ENCODE results near the gene TBC1D16. TPM values are rescaled to one million over a fixed set of nuclear protein-coding genes. Genes with fewer than 3 reads are reported as not detected.

The TBC1D16 gene
- total and polyA plus RNA-seq, 10 of the 15 experiments (the other 5 are each of a cell fraction or from before 2014, with no cell fraction given), result 0.01 to 0.13 (median 0.06) TPM; not detected in 3

DNA sequence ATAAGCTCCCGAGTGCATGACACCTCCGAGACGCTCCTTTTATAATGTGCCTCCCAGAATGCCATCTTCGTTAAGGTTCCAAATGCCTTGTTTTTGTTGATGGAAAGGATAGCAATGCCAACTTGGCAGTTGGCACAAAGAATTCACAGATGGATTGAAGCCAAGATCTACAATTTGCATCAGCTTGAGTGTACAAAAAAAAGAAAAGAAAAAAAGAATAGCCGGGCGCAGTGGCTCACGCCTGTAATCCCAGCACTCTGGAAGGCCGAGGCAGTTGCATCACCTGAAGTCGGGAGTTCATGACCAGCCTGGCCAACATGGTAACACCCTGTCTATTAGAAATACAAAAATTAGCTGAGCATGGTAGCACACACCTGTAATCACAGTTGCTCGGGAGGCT, 7.6 kb downstream of the TBC1D16 start:
- ChIA-PET POLR2A (no interaction called here), SMC1A (ENCODE audit: uncharacterized antibody, unreplicated experiment) (no interaction called here), CTCF (interaction anchor here (0.6 to 2.2 kb wide), 3 partner anchors 20 to 239 kb away, joined by 4 to 9 read pairs (median 4); no protein-coding TSS in a partner anchor), RAD21 (ENCODE audit: unreplicated experiment) (no interaction called here)
- Histone ChIP-seq H3K4me3 (no peak overlapping the region), H3K27ac (ENCODE audit: control insufficient read depth, insufficient read depth) (no peak overlapping the region), H3K79me2 (ENCODE audit: control insufficient read depth, insufficient read depth, low read length) (no peaks in the 10 kb centered on the region), H3K9ac (ENCODE audit: control insufficient read depth, insufficient read depth, low read length) (no peak overlapping the region), H3K4me1 (ENCODE audit: control insufficient read depth, insufficient read depth, low read length) (no peaks in the 10 kb centered on the region), H3K4me2 (ENCODE audit: control insufficient read depth, insufficient read depth) (no peak overlapping the region), H3K9me3 (replicated peaks; ENCODE audit: control insufficient read depth, insufficient read depth, low read length) (no peaks in the 10 kb centered on the region), H2AFZ (ENCODE audit: control insufficient read depth, low read depth, low read length) (no peak overlapping the region), H3K27me3 (replicated peaks in 1 of 2; ENCODE audit: control insufficient read depth in 2 of 2, insufficient read depth in 2 of 2, low read length in 1 of 2) (no peaks in the 10 kb centered on the region; a peak in 2 of 4 replicates), H3K36me3 (ENCODE audit: control insufficient read depth in 2 of 2, insufficient read depth in 2 of 2, low read length in 1 of 2) (no peaks in the 10 kb centered on the region), H4K20me1 (ENCODE audit: control insufficient read depth, insufficient read depth) (no peaks in the 10 kb centered on the region; the same call in 1 of the 2 replicates)
- intact Hi-C loops (cut with micrococcal nuclease; ENCODE audit: unreplicated experiment) (no loop called here), in situ Hi-C loops (cut with MboI) (no loop called here)
- BruUV-seq (replicated peaks), result no TSS peak
- 64% methylated on average over 10 of the region's 10 CpGs for WGBS (ENCODE audit: insufficient coverage, insufficient replicate concordance, low lambda C conversion rate, missing lambda C conversion rate)
- FAIRE-seq (no peak), DNase-seq (ENCODE audit: low read depth, low spot score) (no peak), ATAC-seq (no peak)
- no peak for TF ChIP-seq SPI1 (IDR thresholded peaks at IDR 0.05; ENCODE audit: borderline replicate concordance, insufficient read depth, low read depth, low read length)
- TF ChIP-seq EGR1 (IDR thresholded peaks at IDR 0.05; ENCODE audit: borderline replicate concordance in 1 of 2, low read depth in 2 of 2, low read length in 2 of 2), result no peak
- TF ChIP-seq EP300 (IDR thresholded peaks at IDR 0.05; ENCODE audit: borderline replicate concordance in 1 of 2, control insufficient read depth in 1 of 2, low read depth in 2 of 2, low read length in 2 of 2), result no peak
- no peak for TF ChIP-seq ZBED1 (IDR thresholded peaks at IDR 0.05; ENCODE audit: borderline replicate concordance)
- no peak for TF ChIP-seq PAX8 (IDR thresholded peaks at IDR 0.05)
- no peak for TF ChIP-seq ZBTB4 (CRISPR knock-in tag; IDR thresholded peaks at IDR 0.05)
- TF ChIP-seq ZSCAN29 (IDR thresholded peaks at IDR 0.05), result no peak

All from GM12878 (cell line).